Adrenal gland (tissue), 5 donors: ENCODE data around the gene ATL1.

ENCODE experiments used
- POLR2A ChIP-seq, 2 donors: fragments of 450-650 bp; IDR thresholded peaks; one replicate each; pipeline ENCODE4 v1.6.1; 2017; ENCODE audit warnings: antibody characterized with exemption in 2 of 2, mild to moderate bottlenecking in 2 of 2, moderate library complexity in 1 of 2
- TF ChIP-seq, protein P1 (sequence below), 6 experiments: fragments of 450-650 bp in 4 of 6; fragments of 200-600 bp in 2 of 6; sonication (generic) in 1 of 6; IDR thresholded peaks; 1 replicate in 5 of 6; 2 replicates in 1 of 6; pipeline versions ENCODE4 v1.5.1 to v1.8.0; 2016 to 2021; ENCODE audit warnings: antibody characterized with exemption in 6 of 6, mild to moderate bottlenecking in 2 of 6, moderate library complexity in 1 of 6
- donor health status: DM: no; HTN: no; CAD: no.

DNA sequence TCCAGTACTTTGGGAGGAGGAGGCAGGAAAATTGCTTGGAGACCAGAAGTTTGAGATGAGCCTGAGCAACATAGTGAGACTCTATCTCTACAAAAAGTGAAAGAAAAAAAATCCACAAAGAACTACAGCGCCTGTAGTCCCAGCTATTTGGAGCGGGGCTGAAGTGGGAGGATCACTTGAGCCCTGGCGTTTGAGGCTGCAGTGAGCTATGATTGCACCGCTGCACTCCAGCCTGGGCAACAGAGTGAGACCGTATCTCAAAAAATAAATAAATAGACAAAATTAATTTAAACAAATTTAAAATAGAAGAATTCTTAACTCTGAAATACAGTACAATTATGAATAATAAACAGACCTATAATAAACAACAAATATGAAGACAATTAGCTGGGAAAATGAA, 40.9 kb downstream of the ATL1 start:
- TF ChIP-seq, protein P1, sequence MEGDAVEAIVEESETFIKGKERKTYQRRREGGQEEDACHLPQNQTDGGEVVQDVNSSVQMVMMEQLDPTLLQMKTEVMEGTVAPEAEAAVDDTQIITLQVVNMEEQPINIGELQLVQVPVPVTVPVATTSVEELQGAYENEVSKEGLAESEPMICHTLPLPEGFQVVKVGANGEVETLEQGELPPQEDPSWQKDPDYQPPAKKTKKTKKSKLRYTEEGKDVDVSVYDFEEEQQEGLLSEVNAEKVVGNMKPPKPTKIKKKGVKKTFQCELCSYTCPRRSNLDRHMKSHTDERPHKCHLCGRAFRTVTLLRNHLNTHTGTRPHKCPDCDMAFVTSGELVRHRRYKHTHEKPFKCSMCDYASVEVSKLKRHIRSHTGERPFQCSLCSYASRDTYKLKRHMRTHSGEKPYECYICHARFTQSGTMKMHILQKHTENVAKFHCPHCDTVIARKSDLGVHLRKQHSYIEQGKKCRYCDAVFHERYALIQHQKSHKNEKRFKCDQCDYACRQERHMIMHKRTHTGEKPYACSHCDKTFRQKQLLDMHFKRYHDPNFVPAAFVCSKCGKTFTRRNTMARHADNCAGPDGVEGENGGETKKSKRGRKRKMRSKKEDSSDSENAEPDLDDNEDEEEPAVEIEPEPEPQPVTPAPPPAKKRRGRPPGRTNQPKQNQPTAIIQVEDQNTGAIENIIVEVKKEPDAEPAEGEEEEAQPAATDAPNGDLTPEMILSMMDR (IDR thresholded peaks at IDR 0.05) = no peak
- TF ChIP-seq POLR2A (IDR thresholded peaks at IDR 0.05) = no peak
